ENCODE results near the gene OLFM4.

- TF ChIP-seq POLR2A (IDR thresholded peaks at IDR 0.05; ENCODE audit: control extremely low read depth in 1 of 2, low read depth in 2 of 2, low read length in 2 of 2) (no peak), SAP30 (IDR thresholded peaks at IDR 0.05; ENCODE audit: insufficient read depth, insufficient replicate concordance, low read length) (no peak)
Measured at GRCh38 chr13:53014495-53015443, 13.8 kb upstream of the OLFM4 start.
